Measurements from ENCODE around the gene PCDHA11.

DNA sequence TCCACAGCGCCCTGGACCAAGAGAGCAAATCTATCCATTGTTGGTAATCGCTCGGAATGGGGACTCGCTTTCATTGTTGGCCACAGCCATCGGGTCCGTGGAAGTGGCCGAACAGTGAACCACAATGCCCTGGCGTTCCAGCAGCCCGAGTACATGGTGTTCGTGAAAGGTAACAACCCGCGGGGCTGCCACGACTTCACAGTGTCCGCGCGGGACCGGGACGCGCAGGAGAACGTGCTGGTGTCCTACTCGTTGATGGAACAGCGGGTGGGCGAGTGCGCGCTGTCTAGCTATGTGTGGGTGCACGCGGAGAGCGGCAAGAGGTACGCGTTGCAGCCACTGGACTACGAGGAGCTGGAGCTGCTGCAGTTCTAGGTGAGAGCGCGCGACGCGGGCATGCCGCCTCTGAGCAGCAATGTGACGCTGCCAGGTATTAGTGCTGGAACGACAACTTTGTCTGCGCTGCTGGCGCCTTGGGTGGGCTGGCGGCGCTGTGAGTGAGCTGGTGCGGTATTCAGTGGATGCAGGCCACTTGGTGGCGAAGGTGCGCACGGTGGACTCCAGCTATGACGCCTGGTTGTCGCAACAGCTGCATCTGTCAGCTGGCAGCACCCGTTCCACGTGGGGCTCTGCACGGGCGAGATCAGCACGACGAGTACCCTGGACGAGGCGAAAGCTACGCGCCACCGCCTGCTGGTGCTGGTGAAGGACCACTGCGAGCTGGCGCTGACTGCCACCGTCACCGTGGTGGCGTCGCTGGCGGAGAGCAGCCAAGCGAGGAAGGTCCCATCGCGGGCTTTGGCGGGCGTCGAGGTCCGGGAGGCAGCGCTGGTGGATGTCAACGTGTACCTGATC, 6.1 kb upstream of the PCDHA11 start:
- TF ChIP-seq, protein P1, sequence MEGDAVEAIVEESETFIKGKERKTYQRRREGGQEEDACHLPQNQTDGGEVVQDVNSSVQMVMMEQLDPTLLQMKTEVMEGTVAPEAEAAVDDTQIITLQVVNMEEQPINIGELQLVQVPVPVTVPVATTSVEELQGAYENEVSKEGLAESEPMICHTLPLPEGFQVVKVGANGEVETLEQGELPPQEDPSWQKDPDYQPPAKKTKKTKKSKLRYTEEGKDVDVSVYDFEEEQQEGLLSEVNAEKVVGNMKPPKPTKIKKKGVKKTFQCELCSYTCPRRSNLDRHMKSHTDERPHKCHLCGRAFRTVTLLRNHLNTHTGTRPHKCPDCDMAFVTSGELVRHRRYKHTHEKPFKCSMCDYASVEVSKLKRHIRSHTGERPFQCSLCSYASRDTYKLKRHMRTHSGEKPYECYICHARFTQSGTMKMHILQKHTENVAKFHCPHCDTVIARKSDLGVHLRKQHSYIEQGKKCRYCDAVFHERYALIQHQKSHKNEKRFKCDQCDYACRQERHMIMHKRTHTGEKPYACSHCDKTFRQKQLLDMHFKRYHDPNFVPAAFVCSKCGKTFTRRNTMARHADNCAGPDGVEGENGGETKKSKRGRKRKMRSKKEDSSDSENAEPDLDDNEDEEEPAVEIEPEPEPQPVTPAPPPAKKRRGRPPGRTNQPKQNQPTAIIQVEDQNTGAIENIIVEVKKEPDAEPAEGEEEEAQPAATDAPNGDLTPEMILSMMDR (conservative IDR thresholded peaks at IDR 0.05): no peak
- no peak for TF ChIP-seq ZFX (IDR thresholded peaks at IDR 0.05)
